NK-92 (cell line): ENCODE data around the gene CDC25A.
"Not testable (repeated sequence)": the region's sequence is repeated elsewhere in the genome, so short reads cannot be mapped to it uniquely, and the experiment has no call there.

Experiments
- DNase-seq: peaks from one replicate; lab custom pipeline; 2025; ENCODE audit not compliant: unreplicated experiment; lab: John Stamatoyannopoulos, UW

Gene CDC25A

GRCh38 chr3:48188266-48189201 lies at the start of gene CDC25A:
Gene CDC25A (minus strand): TSS chr3:48188417. CDS start chr3:48187947, 470 bp downstream.
- peak; percentile 44 for DNase-seq

GRCh38 chr3:48236531-48236930 lies 48.3 kb upstream of the CDC25A start:
- DNase-seq: no peak

GRCh38 chr3:48233542-48233941 lies 45.3 kb upstream of the CDC25A start:
- no peak for DNase-seq

GRCh38 chr3:48232734-48233133 lies 44.5 kb upstream of the CDC25A start:
- no peak for DNase-seq

- DNase-seq: no peak
These were observed 44.0 kb upstream of the CDC25A start for GRCh38 chr3:48232232-48232631.

GRCh38 chr3:48226939-48227338 lies 38.7 kb upstream of the CDC25A start:
- DNase-seq: no peak

- no peak for DNase-seq
These were observed 37.4 kb upstream of the CDC25A start for GRCh38 chr3:48225587-48225986.

- no peak for DNase-seq
These were observed 34.6 kb upstream of the CDC25A start, which contains the start of gene CAMP for GRCh38 chr3:48222616-48223513. Gene CAMP (plus strand): TSS chr3:48223495. CDS start chr3:48223512, 17 bp downstream.

GRCh38 chr3:48220746-48221145 lies 32.5 kb upstream of the CDC25A start:
- no peak for DNase-seq

- DNase-seq: no peak
These were observed 31.3 kb upstream of the CDC25A start for GRCh38 chr3:48219543-48219942.

GRCh38 chr3:48218537-48218936 lies 30.3 kb upstream of the CDC25A start:
- DNase-seq: no peak

GRCh38 chr3:48217449-48217848 lies 29.2 kb upstream of the CDC25A start:
- no peak for DNase-seq

- DNase-seq: no peak
These were observed 27.7 kb upstream of the CDC25A start for GRCh38 chr3:48215876-48216275.

GRCh38 chr3:48215466-48215865 lies 27.2 kb upstream of the CDC25A start:
- no peak for DNase-seq

GRCh38 chr3:48215019-48215418 lies 26.8 kb upstream of the CDC25A start:
- no peak for DNase-seq

- DNase-seq: no peak
These were observed 26.0 kb upstream of the CDC25A start for GRCh38 chr3:48214225-48214624.

- not testable (repeated sequence) for DNase-seq
These were observed 23.6 kb upstream of the CDC25A start for GRCh38 chr3:48211776-48212175.

- DNase-seq: not testable (repeated sequence)
These were observed 22.3 kb upstream of the CDC25A start for GRCh38 chr3:48210534-48210933.

GRCh38 chr3:48209445-48209844 lies 21.2 kb upstream of the CDC25A start:
- DNase-seq: no peak

GRCh38 chr3:48208076-48208475 lies 19.9 kb upstream of the CDC25A start:
- DNase-seq: no peak

GRCh38 chr3:48202632-48203031 lies 14.4 kb upstream of the CDC25A start:
- no peak for DNase-seq

GRCh38 chr3:48199117-48199516 lies 10.9 kb upstream of the CDC25A start:
- no peak for DNase-seq
